Choroid plexus epithelial cell (primary cell): ENCODE results near the gene IPO4.
"Not testable (repeated sequence)": the region's sequence is repeated elsewhere in the genome, so short reads cannot be mapped to it uniquely, and the experiment has no call there.

Experiments
- DNase-seq: peaks from one replicate; pipeline ENCODE4 v3.0.0-alpha.2; 2010; ENCODE audit warnings: low read depth
- H3K4me3 ChIP-seq: 2 replicates; pipeline ENCODE4 v1.5.1; 2011; ENCODE audit warnings: low read depth, mild to moderate bottlenecking, control low read depth, low read length, moderate library complexity
- TF ChIP-seq, protein P1 (sequence below): conservative IDR thresholded peaks from 2 replicates; pipeline ENCODE4 v1.5.1; 2011; ENCODE audit warnings: low read depth, mild to moderate bottlenecking, control low read depth, inconsistent platforms, low read length, moderate library complexity

Gene IPO4

GRCh38 chr14:24204163-24205146 lies 15.8 kb upstream of the IPO4 start:
- H3K4me3 ChIP-seq: no peak overlapping the region
- no peak for DNase-seq
- TF ChIP-seq, protein P1, sequence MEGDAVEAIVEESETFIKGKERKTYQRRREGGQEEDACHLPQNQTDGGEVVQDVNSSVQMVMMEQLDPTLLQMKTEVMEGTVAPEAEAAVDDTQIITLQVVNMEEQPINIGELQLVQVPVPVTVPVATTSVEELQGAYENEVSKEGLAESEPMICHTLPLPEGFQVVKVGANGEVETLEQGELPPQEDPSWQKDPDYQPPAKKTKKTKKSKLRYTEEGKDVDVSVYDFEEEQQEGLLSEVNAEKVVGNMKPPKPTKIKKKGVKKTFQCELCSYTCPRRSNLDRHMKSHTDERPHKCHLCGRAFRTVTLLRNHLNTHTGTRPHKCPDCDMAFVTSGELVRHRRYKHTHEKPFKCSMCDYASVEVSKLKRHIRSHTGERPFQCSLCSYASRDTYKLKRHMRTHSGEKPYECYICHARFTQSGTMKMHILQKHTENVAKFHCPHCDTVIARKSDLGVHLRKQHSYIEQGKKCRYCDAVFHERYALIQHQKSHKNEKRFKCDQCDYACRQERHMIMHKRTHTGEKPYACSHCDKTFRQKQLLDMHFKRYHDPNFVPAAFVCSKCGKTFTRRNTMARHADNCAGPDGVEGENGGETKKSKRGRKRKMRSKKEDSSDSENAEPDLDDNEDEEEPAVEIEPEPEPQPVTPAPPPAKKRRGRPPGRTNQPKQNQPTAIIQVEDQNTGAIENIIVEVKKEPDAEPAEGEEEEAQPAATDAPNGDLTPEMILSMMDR: no peak

- H3K4me3 ChIP-seq, DNase-seq: not testable (repeated sequence)
These were observed 14.8 kb upstream of the IPO4 start for GRCh38 chr14:24203249-24203886.

GRCh38 chr14:24202538-24202937 lies 13.9 kb upstream of the IPO4 start:
- not testable (repeated sequence) for H3K4me3 ChIP-seq, DNase-seq

GRCh38 chr14:24198814-24199524 lies 10.4 kb upstream of the IPO4 start:
- TF ChIP-seq, protein P1: no peak
- H3K4me3 ChIP-seq: no peak overlapping the region
- DNase-seq: no peak

GRCh38 chr14:24197056-24197450 lies 8.4 kb upstream of the IPO4 start:
- TF ChIP-seq, protein P1: no peak
- H3K4me3 ChIP-seq: no peak overlapping the region
- no peak for DNase-seq

- DNase-seq: peak; percentile 35
- H3K4me3 ChIP-seq: peak overlapping the region; percentile 96
- TF ChIP-seq, protein P1: no peak
These were observed 7.7 kb upstream of the IPO4 start for GRCh38 chr14:24196071-24197055.
